Upper lobe of left lung (tissue), 4 donors: ENCODE data around the gene CIB4.

Experiments used
- POLR2A ChIP-seq, 4 donors: fragments of 450-650 bp; IDR thresholded peaks; one replicate each; pipeline ENCODE4 v1.5.1; 2016 to 2017; ENCODE audit warnings: antibody characterized with exemption in 4 of 4, mild to moderate bottlenecking in 2 of 4
- POLR2AphosphoS5 ChIP-seq, 2 donors: sonication (generic); formaldehyde crosslinking; IDR thresholded peaks; one replicate each; pipeline ENCODE4 v1.5.1; 2017; ENCODE audit warnings: antibody characterized with exemption in 2 of 2
- TF ChIP-seq, protein P1 (sequence below), 6 experiments: fragments of 450-650 bp in 4 of 6; fragments of 200-600 bp in 2 of 6; sonication (generic) in 2 of 6; IDR thresholded peaks; one replicate each; pipeline ENCODE4 v1.5.1; 2016 to 2019; ENCODE audit warnings: antibody characterized with exemption in 6 of 6

- TF ChIP-seq, protein P1, sequence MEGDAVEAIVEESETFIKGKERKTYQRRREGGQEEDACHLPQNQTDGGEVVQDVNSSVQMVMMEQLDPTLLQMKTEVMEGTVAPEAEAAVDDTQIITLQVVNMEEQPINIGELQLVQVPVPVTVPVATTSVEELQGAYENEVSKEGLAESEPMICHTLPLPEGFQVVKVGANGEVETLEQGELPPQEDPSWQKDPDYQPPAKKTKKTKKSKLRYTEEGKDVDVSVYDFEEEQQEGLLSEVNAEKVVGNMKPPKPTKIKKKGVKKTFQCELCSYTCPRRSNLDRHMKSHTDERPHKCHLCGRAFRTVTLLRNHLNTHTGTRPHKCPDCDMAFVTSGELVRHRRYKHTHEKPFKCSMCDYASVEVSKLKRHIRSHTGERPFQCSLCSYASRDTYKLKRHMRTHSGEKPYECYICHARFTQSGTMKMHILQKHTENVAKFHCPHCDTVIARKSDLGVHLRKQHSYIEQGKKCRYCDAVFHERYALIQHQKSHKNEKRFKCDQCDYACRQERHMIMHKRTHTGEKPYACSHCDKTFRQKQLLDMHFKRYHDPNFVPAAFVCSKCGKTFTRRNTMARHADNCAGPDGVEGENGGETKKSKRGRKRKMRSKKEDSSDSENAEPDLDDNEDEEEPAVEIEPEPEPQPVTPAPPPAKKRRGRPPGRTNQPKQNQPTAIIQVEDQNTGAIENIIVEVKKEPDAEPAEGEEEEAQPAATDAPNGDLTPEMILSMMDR (IDR thresholded peaks at IDR 0.05) = no peak
- TF ChIP-seq POLR2A (IDR thresholded peaks at IDR 0.05) = no peak
- no peak for TF ChIP-seq POLR2AphosphoS5 (IDR thresholded peaks at IDR 0.05)
These were observed 29.1 kb downstream of the CIB4 start for GRCh38 chr2:26612034-26612433.
